Breast epithelium (tissue), 3 donors: ENCODE measurements around the gene LRRFIP1.

Source experiments
- CTCF ChIP-seq, 3 donors: fragments of 450-650 bp; IDR thresholded peaks; one replicate each; pipeline ENCODE4 v1.5.1; 2016 to 2017; ENCODE audit warnings: antibody characterized with exemption in 3 of 3, mild to moderate bottlenecking in 3 of 3, moderate library complexity in 3 of 3
- POLR2AphosphoS5 ChIP-seq, 3 donors: sonication (generic); formaldehyde crosslinking; IDR thresholded peaks; one replicate each; pipeline ENCODE4 v1.6.1; 2017; ENCODE audit warnings: antibody characterized with exemption in 3 of 3

- peak in 1 of 3 donors; percentile 38 for TF ChIP-seq POLR2AphosphoS5 (IDR thresholded peaks at IDR 0.05)
- no peak for TF ChIP-seq CTCF (IDR thresholded peaks at IDR 0.05)
Observed at GRCh38 chr2:237733677-237734300, 106.4 kb downstream of the LRRFIP1 start.
